OCI-LY3 (cell line): ENCODE results near the gene VEGFC.

Source experiments
- CTCF ChIP-seq: fragments of 200-600, 300-600 bp; sonication (generic); IDR thresholded peaks from 2 replicates; pipeline ENCODE4 v1.5.1; 2014; ENCODE audit warnings: antibody characterized with exemption, low read length, low read depth
- EZH2phosphoT487 ChIP-seq: fragments of 200-600 bp; shearing (Covaris generic); IDR thresholded peaks from 2 replicates; pipeline ENCODE4 v1.6.1; 2018; ENCODE audit warnings: antibody characterized with exemption, mixed run types, low read depth

DNA sequence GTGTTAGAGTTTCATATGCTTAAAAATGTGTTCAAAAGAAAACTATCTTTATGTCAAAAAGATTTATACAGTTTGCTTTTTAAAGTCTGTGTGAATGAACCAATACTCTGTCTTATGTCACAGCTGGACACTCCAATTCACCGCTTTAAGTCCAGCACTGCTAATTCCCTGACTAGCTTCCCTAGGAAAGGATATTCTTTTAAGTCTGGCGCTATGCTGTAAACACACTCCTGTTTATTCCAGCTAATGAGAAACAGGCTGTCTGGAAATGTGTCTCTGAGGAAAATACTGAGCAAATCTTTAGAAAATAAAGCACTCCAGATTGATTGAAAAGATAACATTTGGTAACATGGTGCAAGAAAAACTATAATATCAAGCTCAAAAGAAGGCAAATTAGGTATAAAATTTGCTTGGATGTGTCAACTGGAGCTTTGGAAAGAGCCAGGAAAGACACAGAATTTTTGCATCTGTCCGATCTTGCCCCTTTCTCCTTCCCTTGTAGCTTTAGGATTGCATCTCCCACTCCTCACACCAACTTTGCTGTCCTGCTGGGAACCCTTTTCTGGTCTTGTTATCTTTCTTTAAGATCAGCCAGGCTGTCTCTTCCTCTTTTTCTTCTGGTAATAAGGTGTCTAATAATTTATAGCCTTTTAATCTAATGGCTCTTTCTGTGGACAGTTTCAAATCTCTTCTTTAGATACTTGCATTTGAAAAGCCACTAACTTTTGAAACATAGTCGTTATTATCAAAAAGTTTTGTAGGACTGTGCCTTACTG lies 40.9 kb upstream of the VEGFC start:
- no peak for TF ChIP-seq CTCF
- TF ChIP-seq EZH2phosphoT487: no peak
